ENCODE results near the gene GUCA2A. TPM values are rescaled to one million over a fixed set of nuclear protein-coding genes. Genes with fewer than 3 reads are reported as not detected.
A peak's percentile ranks its signal among the peaks of the same experiment; 100 is the strongest.

Gene GUCA2A
- total and polyA plus RNA-seq, 9 of the 15 experiments (the other 6 are each of a cell fraction or from before 2014, with no cell fraction given), result not detected

GRCh38 chr1:42173155-42173933 is 8.8 kb upstream of the GUCA2A start (continued):
- TF ChIP-seq CTCF (IDR thresholded peaks at IDR 0.05 in 2 of 3, conservative IDR thresholded peaks at IDR 0.05 in 1 of 3; ENCODE audit: insufficient read depth in 2 of 3, low read depth in 1 of 3, low read length in 3 of 3), result peak; percentile 89 to 99 (median 96)
- TF ChIP-seq ZNF134 (CRISPR knock-in tag; conservative IDR thresholded peaks at IDR 0.05), result no peak
- TF ChIP-seq KLF16 (IDR thresholded peaks at IDR 0.05), result peak; percentile 47; the same call in 1 of the 2 replicates
- 0 out of 2 replicates have a peak, but pooled peaks have one; percentile 11 for TF ChIP-seq ESRRA (IDR thresholded peaks at IDR 0.05; ENCODE audit: borderline replicate concordance, low read depth)
- peak; percentile 78 for TF ChIP-seq SMC3 (conservative IDR thresholded peaks at IDR 0.05; ENCODE audit: insufficient read depth, low read depth, low read length)
- TF ChIP-seq CTCFL (IDR thresholded peaks at IDR 0.05; ENCODE audit: borderline replicate concordance, insufficient read depth, low read depth, low read length, poor library complexity, severe bottlenecking), result peak; percentile 11
- peak; percentile 83; the same call in 1 of the 2 replicates for TF ChIP-seq XRCC5 (IDR thresholded peaks at IDR 0.05; ENCODE audit: low read depth, low read length)

All from K562 (cell line).